T-cell (primary cell): ENCODE data around the gene TTC21B. TPM values are rescaled to one million over a fixed set of nuclear protein-coding genes. Genes with fewer than 3 reads are reported as not detected.

Experiments used
- ATAC-seq, 4 experiments: fragments of 200-7000 bp in 3 of 4; fragments of 150-1000 bp in 1 of 4; cut with Tn5 transposase; replicated peaks in 1 of 4; 1 replicate in 3 of 4; 2 replicates in 1 of 4; pipeline ENCODE4 v1.10.0; 2021; ENCODE audit warnings: moderate library complexity in 3 of 4, mild to moderate bottlenecking in 2 of 4, moderate number of reproducible peaks in 1 of 4
- CTCF ChIA-PET, 2 donors: fragments of 300-600 bp; sonication (Branson Sonifier 250); formaldehyde crosslinking; loops; one replicate each; lab custom pipeline; 2022; ENCODE audit warnings: antibody characterized with exemption in 2 of 2; lab: Charles Lee
- POLR2A ChIA-PET, 2 donors: fragments of 300-600 bp; sonication (Branson Sonifier 250); formaldehyde crosslinking; loops; one replicate each; lab custom pipeline; 2022; ENCODE audit warnings: antibody characterized with exemption in 2 of 2; lab: Charles Lee
- DNase-seq, 35 experiments: peaks; one replicate each; pipeline versions ENCODE4 v3.0.0 to v3.0.0-alpha.2; 2013 to 2023
- H3K27ac ChIP-seq: one replicate; pipeline ENCODE4 v1.5.1; 2013; ENCODE audit warnings: low read length
- H3K27me3 ChIP-seq, 2 experiments: replicated peaks in 1 of 2; 1 replicate in 1 of 2; 2 replicates in 1 of 2; pipeline versions ENCODE4 v1.6.1 to v1.7.0; 2013; ENCODE audit warnings: low read length in 1 of 2, mixed read lengths in 1 of 2; ENCODE audit not compliant: control insufficient read depth in 2 of 2, insufficient read depth in 2 of 2; ENCODE audit errors: extremely low read depth in 1 of 2
- H3K36me3 ChIP-seq, 2 donors: 1 replicate in 1 of 2; 2 replicates in 1 of 2; pipeline versions ENCODE4 v1.6.1 to v1.7.0; 2013; ENCODE audit warnings: low read length in 1 of 2; ENCODE audit not compliant: control insufficient read depth in 2 of 2, insufficient read depth in 1 of 2; ENCODE audit errors: extremely low read depth in 1 of 2
- H3K4me1 ChIP-seq, 2 experiments: 1 replicate in 1 of 2; 2 replicates in 1 of 2; pipeline versions ENCODE4 v1.6.1 to v1.7.0; 2013; ENCODE audit warnings: low read length in 2 of 2, mixed read lengths in 1 of 2; ENCODE audit not compliant: insufficient read depth in 2 of 2, control insufficient read depth in 1 of 2; ENCODE audit errors: extremely low read depth in 1 of 2
- H3K4me3 ChIP-seq, 2 donors: 1 replicate in 1 of 2; 2 replicates in 1 of 2; pipeline versions ENCODE4 v1.5.1 to v1.7.0; 2013; ENCODE audit warnings: mild to moderate bottlenecking in 2 of 2, low read length in 1 of 2, moderate library complexity in 1 of 2; ENCODE audit not compliant: control insufficient read depth in 1 of 2; ENCODE audit errors: extremely low read depth in 1 of 2
- H3K9me3 ChIP-seq: 2 replicates; pipeline ENCODE4 v1.7.0; 2013
- H3K27ac Mint-ChIP-seq, 2 donors: one replicate each; pipeline ENCODE4 v1.8.0; 2020 to 2021; ENCODE audit warnings: mild to moderate bottlenecking in 2 of 2, mixed read lengths in 2 of 2
- H3K27me3 Mint-ChIP-seq, 2 donors: one replicate each; pipeline ENCODE4 v1.8.0; 2021 to 2022; ENCODE audit warnings: mixed read lengths in 2 of 2
- H3K36me3 Mint-ChIP-seq: one replicate; pipeline ENCODE4 v1.8.0; 2021; ENCODE audit warnings: mixed read lengths
- H3K4me1 Mint-ChIP-seq, 3 donors: one replicate each; pipeline ENCODE4 v1.8.0; 2020 to 2022; ENCODE audit warnings: mixed read lengths in 3 of 3, mild to moderate bottlenecking in 1 of 3
- H3K4me3 Mint-ChIP-seq, 3 donors: one replicate each; pipeline ENCODE4 v1.8.0; 2020 to 2022; ENCODE audit warnings: mild to moderate bottlenecking in 3 of 3, mixed read lengths in 3 of 3, moderate library complexity in 3 of 3
- H3K9me3 Mint-ChIP-seq, 3 donors: one replicate each; pipeline ENCODE4 v1.8.0; 2020 to 2022; ENCODE audit warnings: mixed read lengths in 3 of 3
- WGBS: methylation state at CpG from one replicate; pipeline ENCODE4 v1.1.5; 2013; ENCODE audit warnings: missing lambda C conversion rate; ENCODE audit not compliant: insufficient coverage; 5-methylcytosine and 5-hydroxymethylcytosine counted together
- total RNA-seq, 35 experiments: library from RNA in 6 of 35; stranded (reverse) in 6 of 35; fragments of 120-200 nt in 1 of 35; gene quantifications; one replicate each; pipeline versions ENCODE4 v1.2.1 to v1.2.4 and lab custom pipeline; 2013 to 2026

TTC21B gene
- total RNA-seq, 5 donors from 2014 or later (not counting 1 experiment from before 2014, with no cell fraction given): 20.5 to 31.4 (median 23.4) TPM

DNA sequence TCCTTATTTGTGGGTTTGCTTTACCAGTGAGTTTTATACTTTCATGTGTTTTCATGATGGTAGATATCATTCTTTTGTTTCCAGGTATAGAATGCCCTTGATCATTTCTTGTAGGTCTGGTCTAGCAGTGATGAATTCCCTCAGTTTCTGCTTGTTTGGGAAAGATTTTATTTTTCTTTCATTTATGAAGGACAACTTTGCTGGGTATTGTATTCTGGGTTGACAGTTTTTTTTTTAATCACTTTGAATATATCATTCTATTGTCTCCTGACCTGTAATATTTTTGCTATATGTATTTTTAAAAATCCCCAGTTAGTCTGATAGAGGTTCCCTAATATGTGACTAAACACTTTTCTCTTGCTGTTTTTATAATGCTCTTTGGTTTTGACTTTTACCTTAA lies 101.2 kb downstream of the TTC21B start:
- H3K36me3 Mint-ChIP-seq: peaks cover 36% of the 10 kb centered on the region
- DNase-seq (no peak), ATAC-seq (no peak)
- Histone ChIP-seq H3K4me1 (no peaks in the 10 kb centered on the region), H3K4me3 (no peak overlapping the region), H3K36me3 (peaks cover 0 to 3% of the 10 kb centered on the region in 2 donors), H3K27me3 (peaks cover 0 to 12% of the 10 kb centered on the region in 2 experiments), H3K27ac (no peak overlapping the region), H3K9me3 (peaks cover 5% of the 10 kb centered on the region)
- H3K9me3 Mint-ChIP-seq: peaks cover 18 to 44% (median 27%) of the 10 kb centered on the region in 3 donors
- H3K27ac Mint-ChIP-seq: no peak overlapping the region
- no peaks in the 10 kb centered on the region for H3K4me1 Mint-ChIP-seq
- POLR2A ChIA-PET: no interaction called here
- H3K4me3 Mint-ChIP-seq: no peak overlapping the region
- H3K27me3 Mint-ChIP-seq: no peaks in the 10 kb centered on the region
- CTCF ChIA-PET: interaction anchor here in 1 of 2 donors (0.6 kb wide), 1 partner anchor 22 kb away, joined by 3 read pairs; no protein-coding TSS in a partner anchor

DNA sequence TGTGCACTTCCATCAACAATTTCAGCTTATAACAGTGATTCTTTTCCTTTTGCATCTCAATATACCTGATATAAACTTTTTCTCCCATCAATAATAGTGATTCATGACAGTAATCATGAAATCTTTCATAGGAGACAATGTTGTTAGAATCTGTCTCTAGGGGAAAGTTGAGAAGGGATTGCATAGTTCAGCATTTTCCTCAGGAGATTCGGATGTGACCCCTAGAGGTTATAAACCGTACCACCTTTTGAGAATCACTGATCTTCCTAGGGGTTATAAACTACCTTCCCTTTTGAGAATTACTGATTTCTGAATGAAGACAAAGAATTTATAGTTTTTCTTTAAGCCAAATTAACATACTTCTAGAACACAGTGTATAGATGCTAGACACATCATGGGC lies 106.6 kb downstream of the TTC21B start:
- POLR2A ChIA-PET: no interaction called here

DNA sequence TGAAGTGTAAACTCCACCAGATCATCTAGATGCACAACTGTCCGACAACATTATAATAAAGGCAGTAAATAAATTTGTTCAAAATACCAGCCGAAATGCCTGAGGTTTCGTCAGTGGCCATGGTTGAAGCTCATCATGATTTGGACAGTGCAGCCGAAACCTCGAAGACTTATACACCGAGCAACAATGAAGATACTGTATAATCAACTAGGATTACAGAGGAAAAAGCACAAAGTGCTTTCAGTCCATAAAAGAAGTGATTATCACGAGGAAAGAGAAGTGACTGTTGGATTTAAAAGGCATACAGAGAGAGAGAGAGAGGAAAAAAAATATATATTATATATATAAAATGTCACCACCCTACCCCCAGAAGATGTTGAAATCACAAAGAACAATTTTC lies 107.5 kb downstream of the TTC21B start:
- H3K9me3 ChIP-seq: peaks cover 3% of the 10 kb centered on the region
- no peak for ATAC-seq
- ChIA-PET POLR2A (no interaction called here), CTCF (interaction anchor here in 1 of 2 donors (0.6 to 1.3 kb wide), 2 partner anchors 28 to 148 kb away, joined by 3 to 8 read pairs; no protein-coding TSS in a partner anchor)
- DNase-seq: no peak
- H3K27ac ChIP-seq: no peak overlapping the region
- H3K9me3 Mint-ChIP-seq: peaks cover 0 to 20% (median 6%) of the 10 kb centered on the region in 3 donors
- H3K4me3 ChIP-seq: no peak overlapping the region
- H3K27me3 Mint-ChIP-seq: no peaks in the 10 kb centered on the region
- H3K4me1 Mint-ChIP-seq: no peaks in the 10 kb centered on the region
- no peaks in the 10 kb centered on the region for H3K27me3 ChIP-seq
- peaks cover 12% of the 10 kb centered on the region for H3K36me3 Mint-ChIP-seq
- H3K4me1 ChIP-seq: no peaks in the 10 kb centered on the region
- H3K27ac Mint-ChIP-seq: no peak overlapping the region
- no peaks in the 10 kb centered on the region for H3K36me3 ChIP-seq
- no peak overlapping the region for H3K4me3 Mint-ChIP-seq
- WGBS: 90% methylated on average over 2 of the region's 7 CpGs

More for the DNA sequence above, 106.6 kb downstream of the TTC21B start:
- no peak overlapping the region for H3K27ac Mint-ChIP-seq
- Histone ChIP-seq H3K4me3 (no peak overlapping the region), H3K4me1 (no peaks in the 10 kb centered on the region), H3K9me3 (peaks cover 3% of the 10 kb centered on the region), H3K27me3 (no peaks in the 10 kb centered on the region), H3K36me3 (no peaks in the 10 kb centered on the region), H3K27ac (no peak overlapping the region)
- H3K4me3 Mint-ChIP-seq: no peak overlapping the region
- ATAC-seq (no peak), DNase-seq (no peak)
- no CpG with 5 or more reads among the region's 2 CpGs for WGBS
- no peaks in the 10 kb centered on the region for H3K27me3 Mint-ChIP-seq
- CTCF ChIA-PET: interaction anchor here (0.6 to 1.3 kb wide), 3 partner anchors 27 to 149 kb away, joined by 3 to 8 read pairs (median 3); no protein-coding TSS in a partner anchor
- peaks cover 8% of the 10 kb centered on the region for H3K36me3 Mint-ChIP-seq
- H3K9me3 Mint-ChIP-seq: peaks cover under 1 to 29% (median 9%) of the 10 kb centered on the region in 3 donors
- no peaks in the 10 kb centered on the region for H3K4me1 Mint-ChIP-seq

DNA sequence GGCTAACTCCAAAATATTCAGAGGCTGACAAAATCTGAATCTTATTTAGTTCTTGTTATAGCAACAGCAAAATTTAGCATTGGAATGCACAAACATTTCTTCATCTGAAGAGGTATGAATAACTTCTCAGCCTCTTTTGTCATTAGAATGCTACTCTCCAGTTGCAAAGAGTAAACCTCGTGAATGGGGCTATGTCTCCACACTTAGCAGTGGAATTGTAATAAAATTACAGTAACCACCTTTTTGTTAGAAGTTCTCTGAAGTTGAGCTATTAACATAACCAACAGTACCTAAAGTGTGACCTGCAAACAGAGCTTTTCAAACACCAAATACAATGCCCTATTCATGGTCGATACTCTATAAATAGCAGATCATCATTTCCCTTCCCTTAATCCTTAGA lies 109.4 kb downstream of the TTC21B start:
- H3K36me3 ChIP-seq: no peaks in the 10 kb centered on the region
- ATAC-seq (no peak), DNase-seq (no peak)
- no peaks in the 10 kb centered on the region for H3K4me1 Mint-ChIP-seq
- H3K4me3 ChIP-seq: no peak overlapping the region
- H3K27ac ChIP-seq: no peak overlapping the region
- H3K27ac Mint-ChIP-seq: no peak overlapping the region
- H3K27me3 ChIP-seq: no peaks in the 10 kb centered on the region
- no CpG with 5 or more reads among the region's 2 CpGs for WGBS
- no peaks in the 10 kb centered on the region for H3K27me3 Mint-ChIP-seq
- no peaks in the 10 kb centered on the region for H3K4me1 ChIP-seq
- CTCF ChIA-PET: interaction anchor here in 1 of 2 donors (0.6 kb wide), 1 partner anchor 36 kb away, joined by 10 read pairs; no protein-coding TSS in a partner anchor
- no peak overlapping the region for H3K4me3 Mint-ChIP-seq
- H3K36me3 Mint-ChIP-seq: peaks cover 11% of the 10 kb centered on the region
- peaks cover 0 to 4% (median 0%) of the 10 kb centered on the region in 3 donors for H3K9me3 Mint-ChIP-seq
- H3K9me3 ChIP-seq: no peaks in the 10 kb centered on the region
- POLR2A ChIA-PET: no interaction called here

DNA sequence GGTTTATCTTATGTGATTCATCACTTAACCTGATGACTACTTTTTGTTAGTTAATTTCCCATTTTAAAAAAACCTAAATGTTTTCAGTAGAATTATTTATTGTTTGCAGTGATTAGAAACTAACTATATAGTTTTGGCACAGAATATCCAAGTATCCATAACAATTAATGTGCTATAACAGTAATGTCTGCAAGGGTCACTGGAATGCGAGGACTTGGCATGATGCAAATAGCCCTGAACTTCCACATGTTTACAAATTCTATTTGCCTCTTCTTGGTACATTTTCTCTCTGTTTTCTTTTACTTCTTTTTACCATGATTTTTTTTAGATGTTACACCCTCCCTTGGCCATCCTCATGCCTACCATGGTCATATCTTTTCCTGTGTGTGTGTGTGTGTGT lies 110.2 kb downstream of the TTC21B start:
- H3K27me3 Mint-ChIP-seq: no peaks in the 10 kb centered on the region
- no peak for DNase-seq
- H3K4me3 ChIP-seq: no peak overlapping the region
- H3K36me3 Mint-ChIP-seq: peaks cover 14% of the 10 kb centered on the region
- no peaks in the 10 kb centered on the region for H3K4me1 Mint-ChIP-seq
- no peaks in the 10 kb centered on the region for H3K9me3 Mint-ChIP-seq
- CTCF ChIA-PET: no interaction called here
- no peaks in the 10 kb centered on the region for H3K36me3 ChIP-seq
- no peaks in the 10 kb centered on the region for H3K9me3 ChIP-seq
- no peak for ATAC-seq
- H3K27ac Mint-ChIP-seq: no peak overlapping the region
- H3K27me3 ChIP-seq: no peaks in the 10 kb centered on the region
- H3K27ac ChIP-seq: no peak overlapping the region
- no peaks in the 10 kb centered on the region for H3K4me1 ChIP-seq
- 100% methylated on average over 1 of the region's 1 CpG for WGBS
- POLR2A ChIA-PET: no interaction called here
- H3K4me3 Mint-ChIP-seq: no peak overlapping the region

DNA sequence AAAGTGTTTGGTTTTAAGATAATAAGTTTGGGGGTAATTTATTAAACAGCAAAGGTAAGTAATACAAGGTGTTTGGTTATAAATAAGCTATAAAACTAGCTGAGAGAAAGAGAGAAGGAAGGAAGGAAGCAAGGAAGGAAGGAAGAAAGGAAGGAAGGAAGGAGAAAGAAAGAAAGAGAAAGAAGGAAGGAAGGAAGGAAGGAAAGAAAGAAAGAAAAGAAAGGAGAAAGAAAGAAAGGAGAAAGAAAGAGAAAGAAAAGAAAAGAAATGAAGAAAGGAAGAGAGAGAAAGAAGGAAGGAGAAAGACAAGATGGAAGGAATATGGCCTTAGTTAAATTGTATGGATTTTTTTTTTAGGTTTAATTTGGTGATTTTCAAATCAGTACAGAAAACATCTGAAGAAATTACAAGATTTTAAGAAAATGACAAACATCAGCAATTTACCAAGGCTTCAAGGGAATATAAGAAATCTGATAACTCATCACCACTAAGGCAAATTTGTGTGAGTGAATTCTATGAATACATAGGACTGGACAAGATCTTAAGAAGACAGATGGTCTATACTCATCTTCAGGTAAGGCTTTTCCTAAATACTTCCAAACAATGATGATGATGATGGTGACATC lies 113.1 kb downstream of the TTC21B start:
- Mint-ChIP-seq H3K4me1 (no peaks in the 10 kb centered on the region), H3K27ac (no peak overlapping the region), H3K9me3 (no peaks in the 10 kb centered on the region), H3K4me3 (no peak overlapping the region), H3K27me3 (no peaks in the 10 kb centered on the region), H3K36me3 (peaks cover 14% of the 10 kb centered on the region)
- Histone ChIP-seq H3K4me3 (no peak overlapping the region), H3K4me1 (no peaks in the 10 kb centered on the region), H3K27ac (no peak overlapping the region), H3K36me3 (no peaks in the 10 kb centered on the region), H3K27me3 (no peaks in the 10 kb centered on the region), H3K9me3 (no peaks in the 10 kb centered on the region)
- CTCF ChIA-PET: interaction anchor here in 1 of 2 donors (0.6 kb wide), 1 partner anchor 248 kb away, joined by 5 read pairs; no protein-coding TSS in a partner anchor
- POLR2A ChIA-PET: no interaction called here
- no peak for DNase-seq
- no peak for ATAC-seq
